Memory B cell (primary cell): Measurements from ENCODE around the gene SGPL1.

Experiments
- ATAC-seq: fragments of 150-1000 bp; cut with Tn5 transposase; 2 replicates; pipeline ENCODE4 v1.10.0; 2021; ENCODE audit warnings: low read depth, mild to moderate bottlenecking, moderate library complexity
- DNase-seq, 2 donors: peaks; one replicate each; pipeline ENCODE4 v3.0.0; 2022; ENCODE audit warnings: low spot score in 2 of 2
- H3K27ac Mint-ChIP-seq: one replicate; pipeline ENCODE4 v1.8.0; 2022; ENCODE audit warnings: mild to moderate bottlenecking, moderate library complexity, mixed read lengths
- H3K27me3 Mint-ChIP-seq: one replicate; pipeline ENCODE4 v1.8.0; 2022; ENCODE audit warnings: mixed read lengths
- H3K36me3 Mint-ChIP-seq: one replicate; pipeline ENCODE4 v1.8.0; 2022; ENCODE audit warnings: mild to moderate bottlenecking, mixed read lengths
- H3K4me1 Mint-ChIP-seq: one replicate; pipeline ENCODE4 v1.8.0; 2022; ENCODE audit warnings: mixed read lengths
- H3K4me3 Mint-ChIP-seq: one replicate; pipeline ENCODE4 v1.8.0; 2022; ENCODE audit warnings: mild to moderate bottlenecking, moderate library complexity, mixed read lengths
- H3K9me3 Mint-ChIP-seq: one replicate; pipeline ENCODE4 v1.8.0; 2022; ENCODE audit warnings: mixed read lengths

SGPL1 gene

DNA sequence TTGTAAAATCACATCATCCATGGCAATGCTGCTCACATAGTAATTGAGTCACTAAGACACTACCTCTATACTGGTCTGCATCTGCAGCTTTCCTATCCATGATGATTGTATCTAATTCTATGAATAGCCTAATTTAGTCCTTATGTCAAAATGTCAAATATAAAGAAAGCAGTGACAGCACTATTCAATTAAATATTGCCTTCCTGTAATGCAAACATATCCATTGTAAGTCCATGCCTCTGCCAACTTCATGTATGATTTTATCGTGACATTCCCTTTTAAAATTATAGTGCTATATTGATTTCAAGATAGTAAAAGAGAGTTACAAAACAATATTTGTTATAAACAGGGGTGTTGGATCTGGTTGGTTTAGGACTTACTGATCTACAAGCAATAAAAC is 4.8 kb upstream of the SGPL1 start:
- H3K27ac Mint-ChIP-seq: no peak overlapping the region
- no peak overlapping the region for H3K4me3 Mint-ChIP-seq

DNA sequence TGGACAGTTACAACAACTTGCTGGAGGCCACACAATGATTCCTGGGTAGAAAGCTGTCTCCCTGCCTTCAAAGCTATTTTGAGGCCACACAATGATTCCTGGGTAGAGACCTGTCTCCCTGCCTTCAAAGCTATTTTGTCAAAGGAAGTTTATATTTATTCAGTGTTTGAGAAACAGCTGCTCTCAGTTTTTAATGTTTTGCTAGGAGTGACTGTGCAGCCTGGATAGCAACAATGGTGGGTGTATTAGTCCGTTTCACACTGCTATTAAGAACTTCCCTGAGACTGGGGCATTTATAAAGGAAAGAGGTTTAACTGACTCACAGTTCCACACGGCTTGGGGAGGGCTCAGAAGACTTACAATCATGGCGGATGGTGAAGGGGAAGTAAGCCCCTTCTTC is 3.9 kb upstream of the SGPL1 start:
- Mint-ChIP-seq H3K4me3 (no peak overlapping the region), H3K27me3 (peaks cover 4% of the 10 kb centered on the region), H3K9me3 (no peaks in the 10 kb centered on the region), H3K27ac (peak overlapping the region; percentile 60), H3K4me1 (peaks cover 15% of the 10 kb centered on the region), H3K36me3 (no peaks in the 10 kb centered on the region)
- ATAC-seq: no peak
- no peak for DNase-seq

More for the DNA sequence above, 4.8 kb upstream of the SGPL1 start:
- DNase-seq: no peak
- no peak for ATAC-seq
- Mint-ChIP-seq H3K9me3 (no peaks in the 10 kb centered on the region), H3K27me3 (peaks cover 6% of the 10 kb centered on the region), H3K36me3 (no peaks in the 10 kb centered on the region), H3K4me1 (peaks cover 10% of the 10 kb centered on the region)

GRCh38 chr10:70812814-70813213 is 2.9 kb upstream of the SGPL1 start:
- no peak for DNase-seq
- no peaks in the 10 kb centered on the region for H3K9me3 Mint-ChIP-seq
- H3K27ac Mint-ChIP-seq: no peak overlapping the region
- peaks cover 2% of the 10 kb centered on the region for H3K36me3 Mint-ChIP-seq
- ATAC-seq: no peak
- H3K4me3 Mint-ChIP-seq: no peak overlapping the region
- peaks cover 20% of the 10 kb centered on the region for H3K4me1 Mint-ChIP-seq
- peaks cover 1% of the 10 kb centered on the region for H3K27me3 Mint-ChIP-seq

DNA sequence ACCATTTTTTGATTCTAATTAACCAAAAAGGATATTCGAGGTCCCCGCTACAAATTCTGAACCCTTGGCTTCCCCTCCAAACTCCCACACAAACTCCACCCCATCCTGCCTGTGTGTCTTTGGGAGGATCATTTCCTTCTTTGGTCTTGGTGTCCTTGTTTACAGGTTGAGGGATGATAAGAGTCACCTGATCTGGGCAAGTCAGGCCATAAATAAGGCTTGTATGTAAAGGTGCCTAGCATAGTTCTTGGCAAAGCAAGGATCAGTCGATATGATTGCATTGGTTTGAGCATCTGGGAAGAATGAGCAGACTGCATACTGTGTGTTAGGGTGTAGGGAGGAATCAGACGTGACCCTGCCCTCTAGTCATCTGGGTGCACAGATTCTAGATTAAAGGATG is 1.6 kb upstream of the SGPL1 start:
- Mint-ChIP-seq H3K27ac (peak overlapping the region; percentile 13), H3K9me3 (no peaks in the 10 kb centered on the region), H3K27me3 (no peaks in the 10 kb centered on the region), H3K4me1 (peaks cover 20% of the 10 kb centered on the region), H3K36me3 (peaks cover 5% of the 10 kb centered on the region), H3K4me3 (peak overlapping the region; percentile 9)
- DNase-seq: no peak
- ATAC-seq: no peak

GRCh38 chr10:70816220-70816894 is 609 bp downstream of the SGPL1 start:
- H3K9me3 Mint-ChIP-seq: no peaks in the 10 kb centered on the region
- peak overlapping the region; percentile 85 for H3K27ac Mint-ChIP-seq
- H3K4me3 Mint-ChIP-seq: peak overlapping the region; percentile 89
- ATAC-seq (peak; percentile 43), DNase-seq (peak; percentile 14 to 38)
- peaks cover 26% of the 10 kb centered on the region for H3K4me1 Mint-ChIP-seq
- no peaks in the 10 kb centered on the region for H3K27me3 Mint-ChIP-seq
- H3K36me3 Mint-ChIP-seq: peaks cover 13% of the 10 kb centered on the region

GRCh38 chr10:70820976-70821750 is 5.4 kb downstream of the SGPL1 start:
- H3K9me3 Mint-ChIP-seq: no peaks in the 10 kb centered on the region
- H3K27me3 Mint-ChIP-seq: no peaks in the 10 kb centered on the region
- ATAC-seq: no peak
- H3K36me3 Mint-ChIP-seq: peaks cover 23% of the 10 kb centered on the region
- DNase-seq: no peak
- H3K4me1 Mint-ChIP-seq: peaks cover 26% of the 10 kb centered on the region
- H3K27ac Mint-ChIP-seq: peak overlapping the region; percentile 67
- H3K4me3 Mint-ChIP-seq: no peak overlapping the region

GRCh38 chr10:70822076-70822820 is 6.5 kb downstream of the SGPL1 start:
- ATAC-seq (no peak), DNase-seq (no peak)
- peaks cover 22% of the 10 kb centered on the region for H3K4me1 Mint-ChIP-seq
- no peaks in the 10 kb centered on the region for H3K9me3 Mint-ChIP-seq
- no peak overlapping the region for H3K4me3 Mint-ChIP-seq
- no peaks in the 10 kb centered on the region for H3K27me3 Mint-ChIP-seq
- peaks cover 23% of the 10 kb centered on the region for H3K36me3 Mint-ChIP-seq
- no peak overlapping the region for H3K27ac Mint-ChIP-seq

- no peak for ATAC-seq
- DNase-seq: no peak
- Mint-ChIP-seq H3K27ac (no peak overlapping the region), H3K4me3 (no peak overlapping the region), H3K9me3 (no peaks in the 10 kb centered on the region), H3K27me3 (no peaks in the 10 kb centered on the region), H3K4me1 (peaks cover 5% of the 10 kb centered on the region), H3K36me3 (peaks cover 16% of the 10 kb centered on the region)
Observed at GRCh38 chr10:70827086-70827757, 11.5 kb downstream of the SGPL1 start.

GRCh38 chr10:70828923-70829322 is 13.2 kb downstream of the SGPL1 start:
- peaks cover 14% of the 10 kb centered on the region for H3K36me3 Mint-ChIP-seq
- peaks cover 2% of the 10 kb centered on the region for H3K4me1 Mint-ChIP-seq
- no peaks in the 10 kb centered on the region for H3K9me3 Mint-ChIP-seq
- H3K27me3 Mint-ChIP-seq: no peaks in the 10 kb centered on the region
- ATAC-seq: no peak
- DNase-seq: no peak
- no peak overlapping the region for H3K27ac Mint-ChIP-seq
- H3K4me3 Mint-ChIP-seq: no peak overlapping the region

DNA sequence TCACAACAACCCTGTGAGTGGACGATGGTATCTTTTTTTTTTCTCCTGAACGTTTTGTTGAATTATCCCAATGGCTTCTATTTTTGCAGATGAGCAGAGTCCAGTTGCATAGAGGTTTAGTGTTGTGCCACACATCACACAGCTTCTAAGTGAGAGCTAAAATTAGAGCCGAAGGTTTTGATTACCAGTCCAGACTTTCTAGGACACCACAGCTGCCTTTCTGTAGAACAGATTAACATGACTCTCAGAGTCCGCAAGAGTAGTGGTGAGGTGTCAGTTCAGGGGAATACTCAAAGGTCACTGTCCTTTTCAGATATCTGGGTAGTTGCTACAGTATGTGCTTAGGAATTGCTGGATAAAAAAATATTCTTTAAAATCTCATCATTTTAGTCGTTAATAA is 13.8 kb downstream of the SGPL1 start:
- H3K4me1 Mint-ChIP-seq: peaks cover 2% of the 10 kb centered on the region
- no peak overlapping the region for H3K4me3 Mint-ChIP-seq
- H3K36me3 Mint-ChIP-seq: peaks cover 19% of the 10 kb centered on the region
- ATAC-seq (no peak), DNase-seq (no peak)
- no peak overlapping the region for H3K27ac Mint-ChIP-seq
- H3K9me3 Mint-ChIP-seq: no peaks in the 10 kb centered on the region
- no peaks in the 10 kb centered on the region for H3K27me3 Mint-ChIP-seq

GRCh38 chr10:70830164-70830563 is 14.4 kb downstream of the SGPL1 start:
- H3K4me1 Mint-ChIP-seq: peaks cover 2% of the 10 kb centered on the region
- H3K4me3 Mint-ChIP-seq: no peak overlapping the region
- H3K9me3 Mint-ChIP-seq: no peaks in the 10 kb centered on the region
- no peak for DNase-seq
- peaks cover 19% of the 10 kb centered on the region for H3K36me3 Mint-ChIP-seq
- no peak for ATAC-seq
- H3K27me3 Mint-ChIP-seq: no peaks in the 10 kb centered on the region
- no peak overlapping the region for H3K27ac Mint-ChIP-seq

DNA sequence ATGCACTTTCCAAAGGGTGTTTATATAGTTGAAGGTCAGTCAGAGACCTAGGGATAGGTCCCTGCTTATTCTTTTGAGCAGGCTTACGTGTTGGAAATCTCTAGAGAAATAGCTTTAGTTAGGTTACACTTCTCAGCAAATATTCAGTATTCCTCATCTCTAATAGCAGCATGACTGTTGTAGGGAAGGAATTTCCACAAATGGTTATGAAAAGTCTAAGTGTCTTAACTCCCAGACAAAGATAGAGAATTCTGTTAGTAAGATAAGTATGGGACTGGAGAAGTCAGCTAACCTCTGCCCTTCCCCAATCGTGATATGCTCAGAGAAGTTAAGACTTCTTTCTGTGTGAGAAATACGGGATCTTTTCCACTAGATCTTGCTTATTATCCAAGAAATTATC is 16.5 kb downstream of the SGPL1 start:
- Mint-ChIP-seq H3K4me3 (no peak overlapping the region), H3K36me3 (peaks cover 21% of the 10 kb centered on the region), H3K4me1 (peaks cover 6% of the 10 kb centered on the region), H3K27ac (no peak overlapping the region), H3K27me3 (no peaks in the 10 kb centered on the region), H3K9me3 (peaks cover 2% of the 10 kb centered on the region)
- DNase-seq (no peak), ATAC-seq (no peak)

- H3K4me3 Mint-ChIP-seq: no peak overlapping the region
- ATAC-seq: no peak
- DNase-seq: no peak
- peaks cover 28% of the 10 kb centered on the region for H3K36me3 Mint-ChIP-seq
- H3K9me3 Mint-ChIP-seq: peaks cover 2% of the 10 kb centered on the region
- no peaks in the 10 kb centered on the region for H3K27me3 Mint-ChIP-seq
- peaks cover 6% of the 10 kb centered on the region for H3K4me1 Mint-ChIP-seq
- H3K27ac Mint-ChIP-seq: no peak overlapping the region
Observed at GRCh38 chr10:70832852-70833528, 17.2 kb downstream of the SGPL1 start.
